ENCODE measurements around the gene PHF24. TPM values are rescaled to one million over a fixed set of nuclear protein-coding genes. Genes with fewer than 3 reads are reported as not detected.

PHF24 gene
- total and polyA plus RNA-seq, 10 of the 15 experiments (the other 5 are each of a cell fraction or from before 2014, with no cell fraction given) = 0.02 to 0.04 TPM; not detected in 8

- ATAC-seq = no peak
- POLR2A ChIA-PET = no interaction called here
- SMC1A ChIA-PET (ENCODE audit: uncharacterized antibody, unreplicated experiment) = no interaction called here
- TF ChIP-seq SUPT20H (IDR thresholded peaks at IDR 0.05; ENCODE audit: borderline replicate concordance, control insufficient read depth, low read depth, low read length) (no peak), MEF2A (IDR thresholded peaks at IDR 0.05; ENCODE audit: insufficient read depth, low read depth, low read length) (no peak), MYC (IDR thresholded peaks at IDR 0.05; ENCODE audit: insufficient read depth, insufficient read length, insufficient replicate concordance, low read length, severe bottlenecking) (no peak), NFXL1 (IDR thresholded peaks at IDR 0.05; ENCODE audit: borderline replicate concordance) (no peak), ZSCAN29 (IDR thresholded peaks at IDR 0.05) (no peak), RELA (IDR thresholded peaks at IDR 0.05; ENCODE audit: borderline replicate concordance, partially characterized antibody) (no peak), BACH1 (IDR thresholded peaks at IDR 0.05; ENCODE audit: borderline replicate concordance) (no peak), SMAD1 (IDR thresholded peaks at IDR 0.05; ENCODE audit: low read depth, partially characterized antibody) (no peak), ZNF207 (IDR thresholded peaks at IDR 0.05; ENCODE audit: borderline replicate concordance) (no peak), SMAD5 (IDR thresholded peaks at IDR 0.05; ENCODE audit: low read depth) (no peak)
- TF ChIP-seq, protein P1, sequence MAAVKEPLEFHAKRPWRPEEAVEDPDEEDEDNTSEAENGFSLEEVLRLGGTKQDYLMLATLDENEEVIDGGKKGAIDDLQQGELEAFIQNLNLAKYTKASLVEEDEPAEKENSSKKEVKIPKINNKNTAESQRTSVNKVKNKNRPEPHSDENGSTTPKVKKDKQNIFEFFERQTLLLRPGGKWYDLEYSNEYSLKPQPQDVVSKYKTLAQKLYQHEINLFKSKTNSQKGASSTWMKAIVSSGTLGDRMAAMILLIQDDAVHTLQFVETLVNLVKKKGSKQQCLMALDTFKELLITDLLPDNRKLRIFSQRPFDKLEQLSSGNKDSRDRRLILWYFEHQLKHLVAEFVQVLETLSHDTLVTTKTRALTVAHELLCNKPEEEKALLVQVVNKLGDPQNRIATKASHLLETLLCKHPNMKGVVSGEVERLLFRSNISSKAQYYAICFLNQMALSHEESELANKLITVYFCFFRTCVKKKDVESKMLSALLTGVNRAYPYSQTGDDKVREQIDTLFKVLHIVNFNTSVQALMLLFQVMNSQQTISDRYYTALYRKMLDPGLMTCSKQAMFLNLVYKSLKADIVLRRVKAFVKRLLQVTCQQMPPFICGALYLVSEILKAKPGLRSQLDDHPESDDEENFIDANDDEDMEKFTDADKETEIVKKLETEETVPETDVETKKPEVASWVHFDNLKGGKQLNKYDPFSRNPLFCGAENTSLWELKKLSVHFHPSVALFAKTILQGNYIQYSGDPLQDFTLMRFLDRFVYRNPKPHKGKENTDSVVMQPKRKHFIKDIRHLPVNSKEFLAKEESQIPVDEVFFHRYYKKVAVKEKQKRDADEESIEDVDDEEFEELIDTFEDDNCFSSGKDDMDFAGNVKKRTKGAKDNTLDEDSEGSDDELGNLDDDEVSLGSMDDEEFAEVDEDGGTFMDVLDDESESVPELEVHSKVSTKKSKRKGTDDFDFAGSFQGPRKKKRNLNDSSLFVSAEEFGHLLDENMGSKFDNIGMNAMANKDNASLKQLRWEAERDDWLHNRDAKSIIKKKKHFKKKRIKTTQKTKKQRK (IDR thresholded peaks at IDR 0.05; ENCODE audit: low read depth, low read length) = no peak
- TF ChIP-seq, protein P2, sequence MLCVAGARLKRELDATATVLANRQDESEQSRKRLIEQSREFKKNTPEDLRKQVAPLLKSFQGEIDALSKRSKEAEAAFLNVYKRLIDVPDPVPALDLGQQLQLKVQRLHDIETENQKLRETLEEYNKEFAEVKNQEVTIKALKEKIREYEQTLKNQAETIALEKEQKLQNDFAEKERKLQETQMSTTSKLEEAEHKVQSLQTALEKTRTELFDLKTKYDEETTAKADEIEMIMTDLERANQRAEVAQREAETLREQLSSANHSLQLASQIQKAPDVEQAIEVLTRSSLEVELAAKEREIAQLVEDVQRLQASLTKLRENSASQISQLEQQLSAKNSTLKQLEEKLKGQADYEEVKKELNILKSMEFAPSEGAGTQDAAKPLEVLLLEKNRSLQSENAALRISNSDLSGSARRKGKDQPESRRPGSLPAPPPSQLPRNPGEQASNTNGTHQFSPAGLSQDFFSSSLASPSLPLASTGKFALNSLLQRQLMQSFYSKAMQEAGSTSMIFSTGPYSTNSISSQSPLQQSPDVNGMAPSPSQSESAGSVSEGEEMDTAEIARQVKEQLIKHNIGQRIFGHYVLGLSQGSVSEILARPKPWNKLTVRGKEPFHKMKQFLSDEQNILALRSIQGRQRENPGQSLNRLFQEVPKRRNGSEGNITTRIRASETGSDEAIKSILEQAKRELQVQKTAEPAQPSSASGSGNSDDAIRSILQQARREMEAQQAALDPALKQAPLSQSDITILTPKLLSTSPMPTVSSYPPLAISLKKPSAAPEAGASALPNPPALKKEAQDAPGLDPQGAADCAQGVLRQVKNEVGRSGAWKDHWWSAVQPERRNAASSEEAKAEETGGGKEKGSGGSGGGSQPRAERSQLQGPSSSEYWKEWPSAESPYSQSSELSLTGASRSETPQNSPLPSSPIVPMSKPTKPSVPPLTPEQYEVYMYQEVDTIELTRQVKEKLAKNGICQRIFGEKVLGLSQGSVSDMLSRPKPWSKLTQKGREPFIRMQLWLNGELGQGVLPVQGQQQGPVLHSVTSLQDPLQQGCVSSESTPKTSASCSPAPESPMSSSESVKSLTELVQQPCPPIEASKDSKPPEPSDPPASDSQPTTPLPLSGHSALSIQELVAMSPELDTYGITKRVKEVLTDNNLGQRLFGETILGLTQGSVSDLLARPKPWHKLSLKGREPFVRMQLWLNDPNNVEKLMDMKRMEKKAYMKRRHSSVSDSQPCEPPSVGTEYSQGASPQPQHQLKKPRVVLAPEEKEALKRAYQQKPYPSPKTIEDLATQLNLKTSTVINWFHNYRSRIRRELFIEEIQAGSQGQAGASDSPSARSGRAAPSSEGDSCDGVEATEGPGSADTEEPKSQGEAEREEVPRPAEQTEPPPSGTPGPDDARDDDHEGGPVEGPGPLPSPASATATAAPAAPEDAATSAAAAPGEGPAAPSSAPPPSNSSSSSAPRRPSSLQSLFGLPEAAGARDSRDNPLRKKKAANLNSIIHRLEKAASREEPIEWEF (IDR thresholded peaks at IDR 0.05; ENCODE audit: insufficient replicate concordance, low read depth, low read length) = no peak
- 62% methylated on average over 2 of the region's 2 CpGs for WGBS (ENCODE audit: insufficient coverage, insufficient replicate concordance, low lambda C conversion rate, missing lambda C conversion rate)
- H3K4me1 ChIP-seq (ENCODE audit: control insufficient read depth, insufficient read depth, low read length) = no peaks in the 10 kb centered on the region
- BruUV-seq (replicated peaks) = no TSS peak
- no peak overlapping the region for H3K4me3 ChIP-seq
- H2AFZ ChIP-seq (ENCODE audit: control insufficient read depth, low read depth, low read length) = no peak overlapping the region
- intact Hi-C loops (cut with micrococcal nuclease; ENCODE audit: unreplicated experiment) = no loop called here
- FAIRE-seq = no peak
- DNase-seq (ENCODE audit: low read depth, low spot score) = no peak
- no peaks in the 10 kb centered on the region for H3K79me2 ChIP-seq (ENCODE audit: control insufficient read depth, insufficient read depth, low read length)
- H3K9me3 ChIP-seq (replicated peaks; ENCODE audit: control insufficient read depth, insufficient read depth, low read length) = no peaks in the 10 kb centered on the region
- no peak overlapping the region for H3K9ac ChIP-seq (ENCODE audit: control insufficient read depth, insufficient read depth, low read length)
- RAD21 ChIA-PET (ENCODE audit: unreplicated experiment) = no interaction called here
- no peak overlapping the region for H3K4me2 ChIP-seq (ENCODE audit: control insufficient read depth, insufficient read depth)
- CTCF ChIA-PET = no interaction called here
- H3K27me3 ChIP-seq (replicated peaks in 1 of 2; ENCODE audit: control insufficient read depth in 2 of 2, insufficient read depth in 2 of 2, low read length in 1 of 2) = peaks cover 5% of the 10 kb centered on the region in 2 experiments; a peak in 2 of 4 replicates
- in situ Hi-C loops (cut with MboI) = no loop called here
- no peaks in the 10 kb centered on the region for H3K36me3 ChIP-seq (ENCODE audit: control insufficient read depth in 2 of 2, insufficient read depth in 2 of 2, low read length in 1 of 2)
- H4K20me1 ChIP-seq (ENCODE audit: control insufficient read depth, insufficient read depth) = no peaks in the 10 kb centered on the region
- no peak overlapping the region for H3K27ac ChIP-seq (ENCODE audit: control insufficient read depth, insufficient read depth)
Measured at GRCh38 chr9:34954225-34954624, 3.9 kb upstream of the PHF24 start.
